PFSK-1 (cell line): ENCODE data around the gene PRDM15.

ENCODE experiments used
- POLR2AphosphoS5 ChIP-seq: IDR thresholded peaks from 2 replicates; pipeline ENCODE4 v1.6.1; 2012; ENCODE audit warnings: low read depth, mild to moderate bottlenecking, control low read depth, low read length, moderate library complexity
- SIN3A ChIP-seq: IDR thresholded peaks from 2 replicates; pipeline ENCODE4 v1.6.1; 2012; ENCODE audit warnings: mild to moderate bottlenecking, low read length, moderate library complexity, borderline replicate concordance; ENCODE audit not compliant: insufficient read depth
- TF ChIP-seq, protein P1 (sequence below), 2 experiments: IDR thresholded peaks; 2 replicates each; pipeline versions ENCODE4 v1.6.1 to v1.8.0; 2011 to 2012; ENCODE audit warnings: low read depth in 2 of 2, low read length in 2 of 2, control low read depth in 1 of 2, inconsistent platforms in 1 of 2, mild to moderate bottlenecking in 1 of 2, moderate library complexity in 1 of 2; ENCODE audit not compliant: insufficient read depth in 1 of 2

GRCh38 chr21:41817228-41817627 lies 61.9 kb downstream of the PRDM15 start:
- no peak for TF ChIP-seq POLR2AphosphoS5
- TF ChIP-seq SIN3A = no peak
- TF ChIP-seq, protein P1, sequence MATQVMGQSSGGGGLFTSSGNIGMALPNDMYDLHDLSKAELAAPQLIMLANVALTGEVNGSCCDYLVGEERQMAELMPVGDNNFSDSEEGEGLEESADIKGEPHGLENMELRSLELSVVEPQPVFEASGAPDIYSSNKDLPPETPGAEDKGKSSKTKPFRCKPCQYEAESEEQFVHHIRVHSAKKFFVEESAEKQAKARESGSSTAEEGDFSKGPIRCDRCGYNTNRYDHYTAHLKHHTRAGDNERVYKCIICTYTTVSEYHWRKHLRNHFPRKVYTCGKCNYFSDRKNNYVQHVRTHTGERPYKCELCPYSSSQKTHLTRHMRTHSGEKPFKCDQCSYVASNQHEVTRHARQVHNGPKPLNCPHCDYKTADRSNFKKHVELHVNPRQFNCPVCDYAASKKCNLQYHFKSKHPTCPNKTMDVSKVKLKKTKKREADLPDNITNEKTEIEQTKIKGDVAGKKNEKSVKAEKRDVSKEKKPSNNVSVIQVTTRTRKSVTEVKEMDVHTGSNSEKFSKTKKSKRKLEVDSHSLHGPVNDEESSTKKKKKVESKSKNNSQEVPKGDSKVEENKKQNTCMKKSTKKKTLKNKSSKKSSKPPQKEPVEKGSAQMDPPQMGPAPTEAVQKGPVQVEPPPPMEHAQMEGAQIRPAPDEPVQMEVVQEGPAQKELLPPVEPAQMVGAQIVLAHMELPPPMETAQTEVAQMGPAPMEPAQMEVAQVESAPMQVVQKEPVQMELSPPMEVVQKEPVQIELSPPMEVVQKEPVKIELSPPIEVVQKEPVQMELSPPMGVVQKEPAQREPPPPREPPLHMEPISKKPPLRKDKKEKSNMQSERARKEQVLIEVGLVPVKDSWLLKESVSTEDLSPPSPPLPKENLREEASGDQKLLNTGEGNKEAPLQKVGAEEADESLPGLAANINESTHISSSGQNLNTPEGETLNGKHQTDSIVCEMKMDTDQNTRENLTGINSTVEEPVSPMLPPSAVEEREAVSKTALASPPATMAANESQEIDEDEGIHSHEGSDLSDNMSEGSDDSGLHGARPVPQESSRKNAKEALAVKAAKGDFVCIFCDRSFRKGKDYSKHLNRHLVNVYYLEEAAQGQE (IDR thresholded peaks at IDR 0.05; ENCODE audit: insufficient read depth in 1 of 2, low read depth in 2 of 2, low read length in 2 of 2) = no peak
